Stomach (tissue), 4 donors: Measurements from ENCODE around the gene COL27A1.

ENCODE experiments used
- POLR2A ChIP-seq, 4 donors: fragments of 450-650 bp; IDR thresholded peaks; one replicate each; pipeline ENCODE4 v1.6.1; 2016; ENCODE audit warnings: antibody characterized with exemption in 4 of 4, control low read depth in 2 of 4, mild to moderate bottlenecking in 1 of 4, moderate library complexity in 1 of 4
- POLR2AphosphoS5 ChIP-seq, 3 donors: sonication (generic); formaldehyde crosslinking; IDR thresholded peaks; one replicate each; pipeline ENCODE4 v1.6.1; 2016; ENCODE audit warnings: antibody characterized with exemption in 3 of 3
- TF ChIP-seq, protein P1 (sequence below), 7 experiments: fragments of 450-650 bp in 4 of 7; fragments of 200-600 bp in 3 of 7; sonication (generic) in 3 of 7; IDR thresholded peaks; one replicate each; pipeline ENCODE4 v1.5.1; 2016 to 2019; ENCODE audit warnings: antibody characterized with exemption in 7 of 7, control low read depth in 2 of 7, mild to moderate bottlenecking in 1 of 7

DNA sequence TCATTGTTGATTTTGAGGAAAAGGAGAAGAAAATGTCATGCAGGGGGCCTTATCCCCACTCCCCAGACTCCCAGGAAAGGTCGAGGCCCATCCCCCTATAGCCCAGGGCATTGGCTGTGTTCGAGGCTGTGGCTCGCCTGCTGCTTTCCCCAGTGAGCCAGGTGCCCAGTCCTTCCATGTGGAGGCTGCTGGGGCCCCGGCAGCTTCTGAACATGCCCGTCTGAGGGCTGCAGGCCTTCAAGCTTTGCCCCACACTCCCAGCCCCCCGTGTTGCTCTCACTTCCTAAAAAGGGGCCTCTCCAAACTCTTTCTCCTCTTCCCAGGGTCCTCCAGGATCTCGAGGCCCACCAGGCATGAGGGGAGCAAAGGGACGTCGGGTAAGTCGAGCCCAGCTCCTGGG, 102.9 kb downstream of the COL27A1 start:
- TF ChIP-seq, protein P1, sequence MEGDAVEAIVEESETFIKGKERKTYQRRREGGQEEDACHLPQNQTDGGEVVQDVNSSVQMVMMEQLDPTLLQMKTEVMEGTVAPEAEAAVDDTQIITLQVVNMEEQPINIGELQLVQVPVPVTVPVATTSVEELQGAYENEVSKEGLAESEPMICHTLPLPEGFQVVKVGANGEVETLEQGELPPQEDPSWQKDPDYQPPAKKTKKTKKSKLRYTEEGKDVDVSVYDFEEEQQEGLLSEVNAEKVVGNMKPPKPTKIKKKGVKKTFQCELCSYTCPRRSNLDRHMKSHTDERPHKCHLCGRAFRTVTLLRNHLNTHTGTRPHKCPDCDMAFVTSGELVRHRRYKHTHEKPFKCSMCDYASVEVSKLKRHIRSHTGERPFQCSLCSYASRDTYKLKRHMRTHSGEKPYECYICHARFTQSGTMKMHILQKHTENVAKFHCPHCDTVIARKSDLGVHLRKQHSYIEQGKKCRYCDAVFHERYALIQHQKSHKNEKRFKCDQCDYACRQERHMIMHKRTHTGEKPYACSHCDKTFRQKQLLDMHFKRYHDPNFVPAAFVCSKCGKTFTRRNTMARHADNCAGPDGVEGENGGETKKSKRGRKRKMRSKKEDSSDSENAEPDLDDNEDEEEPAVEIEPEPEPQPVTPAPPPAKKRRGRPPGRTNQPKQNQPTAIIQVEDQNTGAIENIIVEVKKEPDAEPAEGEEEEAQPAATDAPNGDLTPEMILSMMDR (IDR thresholded peaks at IDR 0.05) = no peak
- TF ChIP-seq POLR2A (IDR thresholded peaks at IDR 0.05) (no peak), POLR2AphosphoS5 (IDR thresholded peaks at IDR 0.05) (no peak)
